Prostate gland (tissue), 2 donors: ENCODE data around the gene ARHGAP19.

Source experiments
- CTCF ChIP-seq, 4 experiments: fragments of 200-600 bp in 2 of 4; fragments of 450-650 bp in 2 of 4; sonication (generic) in 2 of 4; IDR thresholded peaks; 1 replicate in 3 of 4; 2 replicates in 1 of 4; pipeline ENCODE4 v1.5.1; 2016 to 2019; ENCODE audit warnings: antibody characterized with exemption in 4 of 4, mild to moderate bottlenecking in 2 of 4, moderate library complexity in 2 of 4
- POLR2A ChIP-seq: fragments of 450-650 bp; IDR thresholded peaks from one replicate; pipeline ENCODE4 v1.6.1; 2016; ENCODE audit warnings: antibody characterized with exemption, mild to moderate bottlenecking
- POLR2AphosphoS5 ChIP-seq: sonication (generic); formaldehyde crosslinking; IDR thresholded peaks from one replicate; pipeline ENCODE4 v1.6.1; 2017; ENCODE audit warnings: antibody characterized with exemption

- no peak for TF ChIP-seq CTCF (IDR thresholded peaks at IDR 0.05)
- no peak for TF ChIP-seq POLR2A
- TF ChIP-seq POLR2AphosphoS5 = no peak
Observed at GRCh38 chr10:97277551-97277950, 14.9 kb downstream of the ARHGAP19 start.
